AG09319 (cell line): Measurements from ENCODE around the gene TTLL11.

Experiments
- DNase-seq: peaks from one replicate; pipeline ENCODE4 v3.0.0-alpha.2; 2010; ENCODE audit warnings: low read depth; ENCODE audit errors: extremely low read depth
- CTCF ChIP-seq: IDR thresholded peaks from 2 replicates; pipeline ENCODE4 v1.5.1; 2011; ENCODE audit warnings: low read depth, mild to moderate bottlenecking, inconsistent platforms, low read length, moderate library complexity

The TTLL11 gene

GRCh38 chr9:121892706-121893105, 200.4 kb downstream of the TTLL11 start:
- TF ChIP-seq CTCF = no peak

GRCh38 chr9:121890746-121891145, 202.4 kb downstream of the TTLL11 start:
- no peak for DNase-seq
- no peak for TF ChIP-seq CTCF

More at GRCh38 chr9:121892706-121893105, 200.4 kb downstream of the TTLL11 start:
- no peak for DNase-seq

GRCh38 chr9:121889990-121890563, 203.0 kb downstream of the TTLL11 start:
- TF ChIP-seq CTCF = no peak
- DNase-seq = no peak

- TF ChIP-seq CTCF = no peak; the same call in 1 of the 2 replicates
- no peak for DNase-seq
These were observed 204.7 kb downstream of the TTLL11 start for GRCh38 chr9:121888438-121888775.

- DNase-seq = no peak
- TF ChIP-seq CTCF = no peak
These were observed 205.3 kb downstream of the TTLL11 start for GRCh38 chr9:121887553-121888437.

GRCh38 chr9:121886759-121887485, 206.2 kb downstream of the TTLL11 start:
- no peak for TF ChIP-seq CTCF
- DNase-seq = no peak
